HepG2 (cell line): ENCODE data around the gene STN1.

Source experiments
- ARNT ChIP-seq: fragments of 450-650 bp; IDR thresholded peaks from 2 replicates; pipeline ENCODE4 v1.6.1; 2017
- CHD2 ChIP-seq: IDR thresholded peaks from 2 replicates; pipeline ENCODE4 v1.6.1; 2011; ENCODE audit warnings: low read depth, low read length, improper control_type of control experiment
- DNMT1 ChIP-seq: sonication (generic); formaldehyde crosslinking; IDR thresholded peaks from 2 replicates; pipeline ENCODE4 v1.5.1; 2020; ENCODE audit warnings: mild to moderate bottlenecking, missing genetic modification reagents
- FLYWCH1 ChIP-seq: sonication (generic); formaldehyde crosslinking; IDR thresholded peaks from 2 replicates; pipeline ENCODE4 v1.8.1; 2023; ENCODE audit warnings: mild to moderate bottlenecking, missing genetic modification reagents
- FOXP1 ChIP-seq, 2 experiments: fragments of 450-650 bp in 1 of 2; IDR thresholded peaks; 2 replicates each; pipeline ENCODE4 v1.6.1; 2017 to 2018; ENCODE audit warnings: antibody characterized with exemption in 1 of 2
- JUND ChIP-seq: sonication (generic); formaldehyde crosslinking; IDR thresholded peaks from 2 replicates; pipeline ENCODE4 v1.8.0; 2022; ENCODE audit warnings: mild to moderate bottlenecking, missing genetic modification reagents
- MAZ ChIP-seq, 2 experiments: sonication (generic) in 1 of 2; formaldehyde crosslinking in 1 of 2; IDR thresholded peaks; 2 replicates each; pipeline versions ENCODE4 v1.5.0 to v1.6.1; 2012 to 2020; ENCODE audit warnings: low read depth in 2 of 2, mild to moderate bottlenecking in 2 of 2, borderline replicate concordance in 1 of 2, improper control_type of control experiment in 1 of 2, low read length in 1 of 2, missing genetic modification reagents in 1 of 2, moderate library complexity in 1 of 2
- NR2C2 ChIP-seq: sonication (generic); formaldehyde crosslinking; IDR thresholded peaks from 2 replicates; pipeline ENCODE4 v1.4.0; 2020; ENCODE audit warnings: missing genetic modification reagents, mild to moderate bottlenecking, moderate library complexity, borderline replicate concordance
- POLR2A ChIP-seq, 2 experiments: IDR thresholded peaks; 2 replicates each; pipeline ENCODE4 v1.6.1; 2011; ENCODE audit warnings: low read depth in 2 of 2, low read length in 2 of 2, mild to moderate bottlenecking in 1 of 2, moderate library complexity in 1 of 2; ENCODE audit not compliant: insufficient read depth in 1 of 2
- RBM22 ChIP-seq: fragments of 200-400 bp; formaldehyde crosslinking; optimal IDR thresholded peaks from 2 replicates; pipeline ENCODE3; 2017; ENCODE audit warnings: mild to moderate bottlenecking, low read length, moderate library complexity
- TOE1 ChIP-seq: sonication (generic); formaldehyde crosslinking; IDR thresholded peaks from 2 replicates; pipeline ENCODE4 v1.4.0; 2020; ENCODE audit warnings: mild to moderate bottlenecking, missing genetic modification reagents
- YY1 ChIP-seq: IDR thresholded peaks from 2 replicates; pipeline ENCODE4 v1.6.1; 2011; ENCODE audit warnings: low read length, low read depth, moderate library complexity, mild to moderate bottlenecking; ENCODE audit not compliant: insufficient read depth, insufficient replicate concordance
- ZNF296 ChIP-seq: sonication (generic); formaldehyde crosslinking; conservative IDR thresholded peaks from 2 replicates; pipeline ENCODE4 v1.5.0; 2020; ENCODE audit warnings: mild to moderate bottlenecking, missing genetic modification reagents
- ZNF564 ChIP-seq: sonication (generic); formaldehyde crosslinking; IDR thresholded peaks from 2 replicates; pipeline ENCODE4 v1.8.1; 2023; ENCODE audit warnings: mild to moderate bottlenecking, missing genetic modification reagents

DNA sequence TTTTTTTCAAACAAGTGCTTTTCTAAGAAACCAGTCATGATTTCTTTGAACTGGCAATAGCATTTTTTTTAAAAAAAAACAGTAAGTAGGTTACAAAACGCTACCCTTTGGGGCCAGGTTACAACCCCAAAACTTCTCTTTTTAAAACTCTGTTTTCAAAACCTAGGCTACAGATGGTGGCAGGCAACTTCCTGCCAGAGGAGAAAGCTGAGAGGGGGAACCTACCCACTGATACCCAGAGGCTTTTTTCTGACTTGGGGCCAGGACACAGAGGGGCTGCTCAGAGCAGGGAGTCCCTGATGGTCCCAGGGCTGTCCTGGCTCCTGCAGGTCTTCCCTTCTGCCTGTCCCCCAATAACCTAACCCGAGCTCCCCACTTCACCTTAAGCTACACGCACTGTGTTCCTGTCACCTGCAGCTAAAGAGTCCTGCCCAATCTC lies 6.9 kb downstream of the STN1 start:
- no peak for TF ChIP-seq NR2C2 (CRISPR knock-in tag)
- no peak for TF ChIP-seq ZNF296 (CRISPR knock-in tag)
- no peak for TF ChIP-seq MAZ (IDR thresholded peaks at IDR 0.05; ENCODE audit: borderline replicate concordance, low read depth, low read length)
- no peak for TF ChIP-seq MAZ (CRISPR knock-in tag; IDR thresholded peaks at IDR 0.05; ENCODE audit: low read depth)
- TF ChIP-seq YY1: no peak
- TF ChIP-seq RBM22: no peak
- TF ChIP-seq JUND (CRISPR knock-in tag): no peak
- no peak for TF ChIP-seq DNMT1 (CRISPR knock-in tag)
- TF ChIP-seq ARNT: no peak
- TF ChIP-seq FOXP1 (IDR thresholded peaks at IDR 0.05): no peak
- TF ChIP-seq FOXP1 (CRISPR knock-in tag; IDR thresholded peaks at IDR 0.05): no peak
- no peak for TF ChIP-seq POLR2A (IDR thresholded peaks at IDR 0.05; ENCODE audit: insufficient read depth in 1 of 2, low read depth in 2 of 2, low read length in 2 of 2)
- no peak for TF ChIP-seq FLYWCH1 (CRISPR knock-in tag)
- no peak for TF ChIP-seq CHD2
- TF ChIP-seq TOE1 (CRISPR knock-in tag): no peak
- TF ChIP-seq ZNF564 (CRISPR knock-in tag): no peak
